OCI-LY1 (cell line): ENCODE results near the gene PTPRD.

Experiments
- H2AFZ ChIP-seq: fragments of 200-600 bp; sonication (generic), shearing (Covaris generic); 2 replicates; pipeline ENCODE4 v1.6.0; 2014; ENCODE audit warnings: antibody characterized with exemption, mild to moderate bottlenecking, low read length
- H3F3A ChIP-seq: fragments of 200-600 bp; sonication (generic), shearing (Covaris generic); 2 replicates; pipeline ENCODE4 v1.6.0; 2014; ENCODE audit warnings: mild to moderate bottlenecking, antibody characterized with exemption, low read length, moderate library complexity; ENCODE audit not compliant: insufficient read depth
- H3K27ac ChIP-seq: fragments of 200-600 bp; sonication (generic); 2 replicates; pipeline ENCODE4 v1.5.1; 2014; ENCODE audit warnings: low read length, mixed run types, mild to moderate bottlenecking, low read depth; ENCODE audit not compliant: poor library complexity, severe bottlenecking
- H3K27me3 ChIP-seq: fragments of 200-600 bp; sonication (generic); 2 replicates; pipeline ENCODE4 v1.6.0; 2014; ENCODE audit warnings: antibody characterized with exemption, mild to moderate bottlenecking, low read length, moderate library complexity; ENCODE audit not compliant: insufficient read depth
- H3K36me3 ChIP-seq: fragments of 200-600 bp; sonication (generic); 2 replicates; pipeline ENCODE4 v1.6.1; 2014; ENCODE audit warnings: mild to moderate bottlenecking, antibody characterized with exemption, low read length, moderate library complexity, mixed read lengths; ENCODE audit not compliant: insufficient read depth
- H3K4me1 ChIP-seq: fragments of 200-600 bp; sonication (generic); 2 replicates; pipeline ENCODE4 v1.5.1; 2014; ENCODE audit warnings: mild to moderate bottlenecking, low read length, moderate library complexity; ENCODE audit not compliant: insufficient read depth, severe bottlenecking
- H3K4me2 ChIP-seq: fragments of 200-600 bp; sonication (generic), shearing (Covaris generic); 2 replicates; pipeline ENCODE4 v1.6.1; 2014; ENCODE audit warnings: low read length
- H3K4me3 ChIP-seq: fragments of 200-600 bp; sonication (generic); 2 replicates; pipeline ENCODE4 v1.5.1; 2014; ENCODE audit warnings: low read length, low read depth, mild to moderate bottlenecking, mixed read lengths; ENCODE audit not compliant: poor library complexity, severe bottlenecking
- H3K79me2 ChIP-seq: fragments of 200-600 bp; shearing (Covaris generic); 2 replicates; pipeline ENCODE4 v1.6.1; 2016; ENCODE audit warnings: mixed run types, low read length, mixed read lengths; ENCODE audit not compliant: insufficient read depth
- H3K9ac ChIP-seq: fragments of 200-600 bp; sonication (generic), shearing (Covaris generic); 2 replicates; pipeline ENCODE4 v1.6.1; 2014; ENCODE audit warnings: mild to moderate bottlenecking, low read length, mixed read lengths
- H3K9me2 ChIP-seq: fragments of 200-600 bp; sonication (generic), shearing (Covaris generic); 2 replicates; pipeline ENCODE4 v1.6.1; 2014; ENCODE audit warnings: low read depth, mild to moderate bottlenecking, low read length, mixed read lengths
- H3K9me3 ChIP-seq: fragments of 200-600 bp; shearing (Covaris generic); 2 replicates; pipeline ENCODE4 v1.6.1; 2014; ENCODE audit warnings: low read length, mixed read lengths
- H4K20me1 ChIP-seq: fragments of 200-600 bp; sonication (generic), shearing (Covaris generic); 2 replicates; pipeline ENCODE4 v1.6.0; 2016; ENCODE audit warnings: mild to moderate bottlenecking, low read length; ENCODE audit not compliant: insufficient read depth
- CTCF ChIP-seq: fragments of 200-600 bp; sonication (generic), shearing (Covaris generic); IDR thresholded peaks from 2 replicates; pipeline ENCODE4 v1.5.1; 2017; ENCODE audit warnings: mild to moderate bottlenecking, antibody characterized with exemption, low read length, moderate library complexity, mixed read lengths
- EZH2 ChIP-seq: fragments of 200-600 bp; sonication (generic), shearing (Covaris generic); IDR thresholded peaks from 2 replicates; pipeline ENCODE4 v1.8.0; 2017; ENCODE audit warnings: borderline replicate concordance, mixed run types, mild to moderate bottlenecking, antibody characterized with exemption, low read length, moderate library complexity, mixed read lengths

The PTPRD gene

GRCh38 chr9:9283159-9283986 is 1329.4 kb downstream of the PTPRD start:
- TF ChIP-seq CTCF (no peak), EZH2 (no peak)
- no peak overlapping the region for H3K27ac ChIP-seq
- H3F3A ChIP-seq: no peaks in the 10 kb centered on the region
- no peaks in the 10 kb centered on the region for H3K36me3 ChIP-seq
- no peaks in the 10 kb centered on the region for H3K9me3 ChIP-seq
- no peak overlapping the region for H2AFZ ChIP-seq
- no peaks in the 10 kb centered on the region for H3K79me2 ChIP-seq
- H3K9ac ChIP-seq: no peak overlapping the region
- no peaks in the 10 kb centered on the region for H3K9me2 ChIP-seq
- H3K27me3 ChIP-seq: no peaks in the 10 kb centered on the region
- H3K4me1 ChIP-seq: no peaks in the 10 kb centered on the region
- H4K20me1 ChIP-seq: no peaks in the 10 kb centered on the region
- H3K4me3 ChIP-seq: no peak overlapping the region
- H3K4me2 ChIP-seq: no peak overlapping the region

DNA sequence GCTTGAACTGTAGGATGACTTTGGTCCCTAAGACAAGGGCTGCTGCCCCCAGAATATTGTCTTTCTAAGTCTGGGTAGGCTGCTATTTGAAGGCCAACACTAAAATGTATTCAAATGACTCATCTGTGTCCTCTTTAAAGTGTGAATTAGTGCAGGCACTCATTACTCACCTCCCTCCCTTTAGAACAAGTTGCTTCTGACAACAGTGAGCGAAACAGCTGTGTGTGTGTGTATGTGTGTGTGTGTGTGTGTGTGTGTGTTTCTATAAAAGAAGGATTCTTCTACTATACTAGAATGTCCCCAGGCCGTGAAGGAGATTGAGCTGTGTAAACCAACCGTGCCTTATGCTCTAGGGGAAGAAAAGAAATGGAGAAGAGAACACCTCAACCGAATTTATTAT is 1337.2 kb downstream of the PTPRD start:
- no peak overlapping the region for H3K4me3 ChIP-seq
- H3K9ac ChIP-seq: no peak overlapping the region
- no peak overlapping the region for H3K27ac ChIP-seq
- H3K9me2 ChIP-seq: no peaks in the 10 kb centered on the region
- no peaks in the 10 kb centered on the region for H3F3A ChIP-seq
- no peaks in the 10 kb centered on the region for H3K36me3 ChIP-seq
- no peaks in the 10 kb centered on the region for H3K79me2 ChIP-seq
- no peaks in the 10 kb centered on the region for H4K20me1 ChIP-seq
- TF ChIP-seq CTCF (no peak), EZH2 (no peak)
- H2AFZ ChIP-seq: no peak overlapping the region
- no peaks in the 10 kb centered on the region for H3K27me3 ChIP-seq
- no peaks in the 10 kb centered on the region for H3K4me1 ChIP-seq
- no peaks in the 10 kb centered on the region for H3K9me3 ChIP-seq
- H3K4me2 ChIP-seq: no peak overlapping the region

GRCh38 chr9:9257999-9258498 is 1354.8 kb downstream of the PTPRD start:
- no peaks in the 10 kb centered on the region for H3K9me3 ChIP-seq
- H3K9me2 ChIP-seq: no peaks in the 10 kb centered on the region
- no peak overlapping the region for H3K27ac ChIP-seq
- no peaks in the 10 kb centered on the region for H3K4me1 ChIP-seq
- no peak overlapping the region for H2AFZ ChIP-seq
- TF ChIP-seq CTCF (no peak), EZH2 (no peak)
- no peaks in the 10 kb centered on the region for H3F3A ChIP-seq
- H3K36me3 ChIP-seq: no peaks in the 10 kb centered on the region
- no peak overlapping the region for H3K4me2 ChIP-seq
- no peaks in the 10 kb centered on the region for H3K27me3 ChIP-seq
- H3K4me3 ChIP-seq: no peak overlapping the region
- no peaks in the 10 kb centered on the region for H3K79me2 ChIP-seq
- H4K20me1 ChIP-seq: no peaks in the 10 kb centered on the region
- no peak overlapping the region for H3K9ac ChIP-seq
